Measurements from ENCODE around the gene PDE3B.
"Not testable (repeated sequence)": the region's sequence is repeated elsewhere in the genome, so short reads cannot be mapped to it uniquely, and the experiment has no call there.

PDE3B gene

DNA sequence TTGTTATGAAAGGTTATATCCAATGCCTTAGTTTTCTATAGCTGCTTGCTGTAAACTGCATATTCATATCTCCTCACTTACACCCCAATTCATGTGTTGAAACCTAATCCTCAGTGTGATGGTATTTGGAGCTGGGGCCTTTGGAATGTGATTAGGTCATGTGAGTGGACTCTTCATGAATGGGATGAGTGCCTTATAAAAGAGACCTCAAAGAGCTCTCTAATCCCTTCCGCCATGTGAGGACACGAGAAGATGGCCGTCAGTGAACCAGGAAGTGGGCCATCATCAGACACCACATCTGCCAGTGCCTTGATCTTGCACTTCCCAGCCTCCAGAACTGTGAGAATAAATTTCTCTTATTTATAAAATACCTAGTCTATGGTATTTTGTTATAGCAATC, 169.2 kb downstream of the PDE3B start:
- no peak for DNase-seq (ENCODE audit: low spot score)

DNA sequence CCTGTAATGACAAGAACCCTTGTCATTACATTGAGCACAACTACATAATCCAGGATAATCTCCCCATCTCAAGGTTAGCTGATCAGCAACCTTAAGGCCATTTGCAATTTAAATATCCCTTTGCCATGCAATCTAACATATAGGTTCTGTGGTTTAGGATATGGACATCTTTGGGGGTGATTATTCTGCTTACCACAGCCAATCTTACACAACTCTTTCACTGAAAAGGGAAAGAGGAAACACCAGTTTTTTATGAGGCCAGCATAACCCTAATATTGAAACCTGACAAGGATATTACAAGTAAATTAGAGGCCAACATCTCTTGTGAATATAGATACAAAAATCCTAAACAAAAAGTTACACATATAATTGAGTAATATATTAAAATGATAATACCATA, 169.9 kb downstream of the PDE3B start:
- no peak for DNase-seq (ENCODE audit: low spot score)

DNA sequence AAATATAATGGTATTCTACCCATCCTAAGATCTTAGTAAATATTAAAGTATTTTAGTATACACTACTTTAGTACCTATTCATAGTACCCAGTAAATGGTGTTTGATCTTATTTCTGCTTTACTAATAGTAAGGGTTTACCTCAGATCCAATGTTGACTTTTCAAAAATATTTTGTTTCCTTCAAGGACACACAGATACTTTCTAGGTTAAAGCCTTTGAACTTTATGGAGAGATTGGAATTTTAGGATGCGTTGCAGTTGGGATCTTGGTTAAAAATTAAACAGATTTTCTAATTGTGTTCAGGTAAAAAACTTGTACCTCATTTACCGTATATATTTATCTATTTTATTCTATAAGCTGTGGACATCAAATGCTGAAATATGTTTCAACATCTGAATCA, 175.2 kb downstream of the PDE3B start:
- DNase-seq (ENCODE audit: low spot score), result no peak

DNA sequence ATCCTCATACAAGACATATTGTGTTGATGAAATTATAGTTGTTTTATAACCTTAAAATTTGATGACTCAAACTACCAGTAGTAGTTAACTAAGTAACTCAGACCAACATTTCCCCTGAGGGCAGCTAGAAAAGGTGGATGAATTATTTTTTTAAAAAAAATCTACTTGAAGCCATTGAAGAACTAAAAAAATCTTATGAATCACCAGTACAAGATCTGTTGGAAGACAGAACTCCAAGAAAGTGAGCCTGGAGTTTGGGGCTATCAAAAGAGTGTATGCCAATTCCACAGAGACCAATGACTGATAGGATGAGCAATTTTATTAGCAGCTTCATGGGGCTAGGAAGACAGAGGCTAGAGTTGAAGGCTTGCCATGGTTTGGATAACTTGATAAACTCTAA, 176.0 kb downstream of the PDE3B start:
- no peak for DNase-seq (ENCODE audit: low spot score)

DNA sequence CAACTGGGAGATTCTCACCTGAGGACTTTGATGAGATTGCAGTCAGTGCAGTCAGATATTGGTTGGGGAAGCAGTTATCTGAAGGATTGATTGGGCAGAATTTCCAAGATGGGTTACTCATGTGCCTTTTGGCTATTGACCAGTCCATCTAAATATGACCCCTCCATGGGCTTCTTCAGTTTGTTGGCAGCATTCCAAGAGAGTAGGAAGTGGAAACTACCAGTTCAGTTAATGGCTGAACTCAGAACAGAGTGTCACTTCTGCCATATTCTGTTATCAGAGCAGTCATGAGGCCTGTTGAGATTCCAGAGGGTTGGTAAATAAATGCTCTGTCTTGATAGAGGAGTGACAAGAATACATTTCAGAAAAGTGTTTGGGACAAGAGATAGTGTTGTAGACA, 177.4 kb downstream of the PDE3B start:
- DNase-seq (ENCODE audit: low spot score), result no peak

- no peak for DNase-seq (ENCODE audit: low spot score)
Measured at GRCh38 chr11:14826600-14826999, 183.0 kb downstream of the PDE3B start.

DNA sequence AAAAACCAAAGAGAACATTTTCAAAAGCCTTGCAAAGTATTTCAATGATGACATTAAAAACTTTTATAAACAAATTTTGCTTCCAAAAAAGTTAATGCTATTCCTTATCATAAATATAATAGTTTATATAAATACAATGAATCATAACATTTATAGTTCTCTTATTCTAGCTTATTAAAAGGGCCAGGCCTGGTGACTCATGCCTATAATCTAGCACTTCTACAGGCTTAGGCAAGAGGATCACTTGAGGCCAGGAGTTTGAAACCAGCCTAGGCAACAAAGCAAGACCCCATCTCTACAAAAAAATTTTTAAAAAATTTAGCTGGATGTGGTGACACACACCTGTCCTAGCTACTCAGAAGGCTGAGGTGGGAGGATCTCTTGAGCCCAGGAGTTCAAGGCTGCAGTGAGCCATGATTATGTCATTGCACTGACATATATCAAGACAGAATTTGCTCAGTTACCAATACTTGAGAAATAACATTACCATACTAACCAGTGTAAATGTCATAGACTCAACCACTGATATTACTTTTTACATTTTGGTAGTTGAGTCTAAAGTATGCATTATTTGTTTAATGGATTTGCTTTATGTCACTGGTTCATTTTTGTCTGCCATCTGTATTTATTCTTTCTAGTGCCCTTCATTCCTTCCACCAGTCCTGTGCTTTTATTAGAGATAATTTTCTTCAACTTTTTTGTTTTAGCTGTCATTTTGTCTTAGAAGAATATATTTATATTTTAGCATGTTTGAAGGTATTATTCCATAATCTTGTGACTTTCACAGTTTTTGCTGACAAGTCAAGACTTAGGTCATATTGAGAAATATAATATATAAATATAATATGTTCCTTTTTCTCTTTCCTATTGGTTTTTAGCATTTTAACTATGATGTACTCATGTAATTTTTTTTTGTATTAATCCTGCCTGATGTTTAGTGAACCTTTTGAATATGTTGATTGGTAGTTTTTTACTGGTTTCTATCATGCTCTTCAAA, 192.2 kb downstream of the PDE3B start:
- DNase-seq (ENCODE audit: low spot score), result no peak

DNA sequence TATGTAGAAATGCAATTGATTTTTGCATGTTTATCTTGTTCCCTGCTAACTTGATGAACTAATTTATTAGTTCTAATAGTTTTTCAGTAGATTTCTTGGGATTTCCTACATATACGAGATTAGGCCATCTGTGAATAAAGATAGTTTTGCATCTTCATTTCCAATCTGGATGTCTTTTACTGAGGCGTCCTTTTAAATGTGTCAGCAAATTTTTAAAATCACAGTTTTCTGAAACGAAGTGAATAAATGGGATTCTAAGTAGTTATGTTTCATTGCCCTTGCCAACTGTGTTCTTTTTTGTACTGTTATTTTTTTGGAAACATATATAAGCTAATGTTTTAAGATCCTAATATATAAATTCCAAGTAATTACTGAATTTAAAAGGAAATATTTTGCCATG, 198.4 kb downstream of the PDE3B start:
- no peak for DNase-seq (ENCODE audit: low spot score)

DNA sequence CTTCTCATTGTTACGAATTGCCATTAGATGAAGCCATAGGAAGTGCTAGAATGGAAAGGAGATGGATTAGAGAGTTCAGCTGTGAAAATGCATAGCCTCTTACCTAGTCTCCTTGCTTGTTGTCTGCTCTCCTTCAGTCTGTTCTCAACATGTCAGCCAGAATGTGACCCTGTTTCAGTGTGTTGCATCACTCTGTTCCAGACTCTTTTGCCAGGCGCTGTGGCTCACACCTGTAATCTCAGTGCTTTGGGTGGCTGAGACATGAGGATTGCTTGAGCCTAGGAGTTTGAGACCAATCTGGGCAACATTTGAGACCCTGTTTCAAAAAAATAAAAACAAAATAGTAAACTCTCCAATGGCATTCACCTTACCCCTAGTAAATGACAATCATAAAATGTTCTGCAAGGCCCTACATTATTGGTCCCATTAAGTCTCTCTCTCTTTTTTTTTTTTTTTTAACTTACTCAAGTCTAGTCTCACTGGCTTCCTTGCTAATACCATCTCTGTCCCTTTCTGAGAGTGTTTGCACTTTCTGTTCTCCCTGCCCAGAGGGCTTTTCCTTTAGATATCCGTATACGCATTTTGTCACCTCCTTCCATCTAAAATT, 209.1 kb downstream of the PDE3B start:
- DNase-seq (ENCODE audit: low spot score), result no peak

GRCh38 chr11:14854057-14854456, 210.5 kb downstream of the PDE3B start:
- no peak for DNase-seq (ENCODE audit: low spot score)

DNA sequence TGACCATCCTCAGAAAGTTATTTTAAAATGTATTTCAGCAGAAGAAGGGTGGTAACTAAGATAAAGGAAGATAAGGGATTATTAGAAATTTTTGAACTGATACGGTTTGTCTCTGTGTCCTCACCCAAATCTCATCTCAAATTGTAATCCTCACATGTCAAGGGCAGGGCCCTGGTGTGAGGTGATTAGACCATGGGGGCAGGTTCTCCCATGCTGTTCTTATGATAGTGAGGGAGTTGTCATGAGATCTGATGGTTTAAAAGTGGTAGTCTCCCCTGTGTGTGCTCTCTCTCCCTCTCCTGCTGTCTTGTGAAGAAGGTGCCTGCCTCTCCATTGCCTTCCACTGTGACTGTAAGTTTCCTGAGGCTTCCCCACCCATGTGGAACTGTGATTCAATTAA, 212.3 kb downstream of the PDE3B start:
- DNase-seq (ENCODE audit: low spot score), result no peak

DNA sequence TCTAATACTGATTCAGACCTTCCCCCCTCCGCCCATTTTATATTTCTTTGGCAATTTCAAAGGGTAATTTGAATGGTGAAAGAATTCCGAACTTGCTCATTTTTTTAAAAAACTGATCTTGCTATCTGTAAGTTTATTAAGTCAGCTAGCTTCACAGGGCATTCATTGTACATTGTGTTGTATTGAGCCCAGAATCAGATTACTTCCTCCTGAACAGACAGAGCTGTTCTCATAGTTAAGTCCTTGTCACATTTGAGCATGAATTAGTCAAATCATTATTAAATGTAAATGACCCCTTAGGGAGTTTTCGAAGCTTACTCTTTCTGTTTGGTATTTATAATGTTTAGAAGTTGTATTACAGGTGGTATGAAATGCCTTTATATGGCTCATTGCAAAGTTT, 214.0 kb downstream of the PDE3B start:
- no peak for DNase-seq (ENCODE audit: low spot score)

GRCh38 chr11:14858404-14858803, 214.8 kb downstream of the PDE3B start:
- no peak for DNase-seq (ENCODE audit: low spot score)

- no peak for DNase-seq (ENCODE audit: low spot score)
Measured at GRCh38 chr11:14860511-14860910, 216.9 kb downstream of the PDE3B start.

DNA sequence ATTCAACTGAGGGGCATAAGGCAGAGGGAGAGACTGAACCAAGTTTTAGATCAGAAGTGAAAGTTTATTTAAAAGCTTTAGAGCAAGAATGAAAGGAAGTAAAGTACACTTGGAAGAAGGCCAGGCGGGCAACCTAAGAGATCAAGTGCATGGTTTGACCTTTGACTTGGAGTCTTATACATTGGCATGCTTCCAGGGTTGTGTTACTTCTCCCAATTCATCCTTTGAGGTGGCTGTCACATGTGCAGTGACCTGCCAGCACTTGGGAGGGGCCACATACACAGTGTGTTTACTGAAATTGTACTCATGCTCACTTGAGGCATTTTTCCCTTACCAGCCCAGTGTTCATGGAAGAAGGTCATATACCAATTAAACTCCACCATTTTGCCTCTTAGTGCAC, 218.1 kb downstream of the PDE3B start:
- no peak for DNase-seq (ENCODE audit: low spot score)

DNA sequence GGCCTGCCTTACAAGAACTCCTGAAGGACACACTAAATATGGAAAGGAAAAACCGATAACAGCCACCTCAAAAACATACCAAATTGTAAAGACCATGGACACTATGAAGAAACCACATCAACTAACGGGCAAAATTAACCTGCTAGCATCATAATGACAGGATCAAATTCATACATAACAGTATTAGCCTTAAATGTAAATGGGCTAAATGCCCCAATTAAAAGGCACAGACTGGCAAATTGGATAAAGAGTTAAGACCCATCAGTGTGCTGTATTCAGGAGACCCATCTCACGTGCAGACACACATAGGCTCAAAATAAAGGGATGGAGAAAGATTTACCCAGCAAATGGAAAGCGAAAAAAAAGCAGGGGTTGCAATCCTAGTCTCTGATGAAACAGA, 220.2 kb downstream of the PDE3B start:
- DNase-seq (ENCODE audit: low spot score), result not testable (repeated sequence)

- DNase-seq (ENCODE audit: low spot score), result no peak
Measured at GRCh38 chr11:14872032-14872431, 228.4 kb downstream of the PDE3B start.

- no peak for DNase-seq (ENCODE audit: low spot score)
Measured at GRCh38 chr11:14873632-14874031, 230.0 kb downstream of the PDE3B start.

GRCh38 chr11:14875163-14875562, 231.6 kb downstream of the PDE3B start:
- no peak for DNase-seq (ENCODE audit: low spot score)

GRCh38 chr11:14881576-14882193, 238.1 kb downstream of the PDE3B start:
- no peak for DNase-seq (ENCODE audit: low spot score)

DNA sequence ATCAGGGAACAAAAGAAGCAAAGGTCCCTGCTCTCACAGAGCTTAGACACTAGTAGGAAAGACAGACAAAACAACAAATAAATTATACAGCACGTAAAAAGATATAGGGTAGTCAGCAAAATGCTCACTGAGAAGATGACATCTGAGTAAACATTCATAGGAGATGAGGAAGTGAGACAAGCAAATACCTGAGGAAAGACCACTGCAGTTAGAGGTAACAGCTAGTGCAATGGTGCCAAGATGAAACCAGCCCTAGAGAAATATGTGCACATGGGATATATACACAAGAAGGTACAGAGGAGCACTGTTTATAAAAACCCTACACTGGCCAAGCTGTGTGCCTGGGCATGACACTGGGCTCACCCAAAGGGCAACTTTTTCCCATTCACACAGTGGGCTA, 238.6 kb downstream of the PDE3B start:
- no peak for DNase-seq (ENCODE audit: low spot score)

DNA sequence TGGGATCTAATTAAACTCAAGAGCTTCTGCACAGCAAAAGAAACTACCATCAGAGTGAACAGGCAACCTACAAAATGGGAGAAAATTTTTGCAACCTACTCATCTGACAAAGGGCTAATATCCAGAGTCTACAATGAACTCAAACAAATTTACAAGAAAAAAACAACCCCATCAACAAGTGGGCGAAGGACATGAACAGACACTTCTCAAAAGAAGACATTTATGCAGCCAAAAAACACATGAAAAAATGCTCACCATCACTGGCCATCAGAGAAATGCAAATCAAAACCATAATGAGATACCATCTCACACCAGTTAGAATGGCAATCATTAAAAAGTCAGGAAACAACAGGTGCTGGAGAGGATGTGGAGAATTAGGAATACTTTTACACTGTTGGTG, 240.1 kb downstream of the PDE3B start:
- not testable (repeated sequence) for DNase-seq (ENCODE audit: low spot score)

DNA sequence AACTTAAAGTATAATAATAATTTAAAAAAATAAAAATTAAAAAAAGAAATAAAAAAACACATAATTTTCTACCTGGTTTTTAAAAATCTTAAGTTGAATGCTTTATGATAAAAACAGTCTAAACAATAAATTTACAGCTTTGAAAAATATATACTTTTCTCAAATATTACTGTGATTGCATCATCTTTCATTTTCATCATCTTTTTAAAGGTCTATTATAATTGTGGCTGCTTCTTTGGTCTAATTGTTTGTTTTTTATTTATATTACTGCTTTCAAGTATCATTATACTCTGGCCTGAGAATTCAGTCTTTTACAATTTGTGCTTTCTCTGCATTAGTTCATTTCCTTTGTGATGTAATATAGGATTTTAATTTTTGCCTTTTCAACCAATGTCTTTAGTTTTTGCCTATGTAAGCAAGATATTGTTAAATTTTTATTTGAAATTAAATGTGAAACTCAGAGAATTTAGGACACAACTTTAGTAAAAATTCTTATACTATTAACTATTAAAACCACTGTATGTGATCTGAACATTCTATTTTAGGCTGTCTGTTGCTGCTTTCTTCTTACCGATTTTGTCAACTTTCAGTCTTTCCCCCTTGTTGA, 241.2 kb downstream of the PDE3B start:
- DNase-seq (ENCODE audit: low spot score), result no peak
